CD8-positive, alpha-beta memory T cell (primary cell): Measurements from ENCODE around the gene KCNK7. TPM values are rescaled to one million over a fixed set of nuclear protein-coding genes. Genes with fewer than 3 reads are reported as not detected.
A peak's percentile ranks its signal among the peaks of the same experiment; 100 is the strongest.

Source experiments
- CTCF ChIA-PET: fragments of 350-600 bp; sonication (Branson Sonifier 250); formaldehyde crosslinking; loops from one replicate; lab custom pipeline; 2021; ENCODE audit warnings: antibody characterized with exemption; lab: Charles Lee
- POLR2A ChIA-PET: fragments of 350-600 bp; sonication (Branson Sonifier 250); formaldehyde crosslinking; loops from one replicate; lab custom pipeline; 2021; ENCODE audit warnings: antibody characterized with exemption; lab: Charles Lee
- DNase-seq, 5 donors: peaks; one replicate each; pipeline versions ENCODE4 v3.0.0 to v3.0.0-alpha.2; 2020 to 2022; ENCODE audit warnings: mixed read lengths in 1 of 5
- H3K27ac ChIP-seq: one replicate; pipeline ENCODE4 v1.7.0; 2013; ENCODE audit warnings: low read depth, mild to moderate bottlenecking, low read length, moderate library complexity
- H3K27me3 ChIP-seq: 2 replicates; pipeline ENCODE4 v1.7.0; 2013; ENCODE audit warnings: low read length, mild to moderate bottlenecking; ENCODE audit not compliant: insufficient read depth, poor library complexity, severe bottlenecking
- H3K36me3 ChIP-seq: 2 replicates; pipeline ENCODE4 v1.7.0; 2013; ENCODE audit warnings: mild to moderate bottlenecking, low read length, moderate library complexity; ENCODE audit not compliant: insufficient read depth
- H3K4me1 ChIP-seq: 2 replicates; pipeline ENCODE4 v1.7.0; 2013; ENCODE audit warnings: mild to moderate bottlenecking, low read length, moderate library complexity; ENCODE audit not compliant: insufficient read depth
- H3K4me3 ChIP-seq: 2 replicates; pipeline ENCODE4 v1.7.0; 2013; ENCODE audit warnings: mild to moderate bottlenecking, low read length
- H3K9me3 ChIP-seq: 2 replicates; pipeline ENCODE4 v1.7.0; 2013; ENCODE audit warnings: mild to moderate bottlenecking, low read length
- H3K27ac Mint-ChIP-seq, 8 donors: one replicate each; pipeline ENCODE4 v1.8.0; 2020 to 2021; ENCODE audit warnings: mixed read lengths in 8 of 8, mild to moderate bottlenecking in 6 of 8, inconsistent platforms in 3 of 8, moderate library complexity in 3 of 8
- H3K27me3 Mint-ChIP-seq, 2 donors: one replicate each; pipeline ENCODE4 v1.8.0; 2020 to 2021; ENCODE audit warnings: mixed read lengths in 2 of 2, mild to moderate bottlenecking in 1 of 2, moderate library complexity in 1 of 2
- H3K36me3 Mint-ChIP-seq, 3 donors: one replicate each; pipeline ENCODE4 v1.8.0; 2020 to 2021; ENCODE audit warnings: mixed read lengths in 3 of 3, inconsistent platforms in 1 of 3, mild to moderate bottlenecking in 1 of 3
- H3K4me1 Mint-ChIP-seq, 3 donors: one replicate each; pipeline ENCODE4 v1.8.0; 2020 to 2021; ENCODE audit warnings: mixed read lengths in 3 of 3, inconsistent platforms in 1 of 3, mild to moderate bottlenecking in 1 of 3
- H3K4me3 Mint-ChIP-seq, 7 donors: one replicate each; pipeline ENCODE4 v1.8.0; 2020 to 2021; ENCODE audit warnings: mixed read lengths in 7 of 7, mild to moderate bottlenecking in 6 of 7, moderate library complexity in 4 of 7, inconsistent platforms in 2 of 7
- H3K9me3 Mint-ChIP-seq, 5 donors: one replicate each; pipeline ENCODE4 v1.8.0; 2020 to 2022; ENCODE audit warnings: mixed read lengths in 5 of 5, mild to moderate bottlenecking in 3 of 5, moderate library complexity in 2 of 5, inconsistent platforms in 1 of 5
- polyA plus RNA-seq: library from polyadenylated mRNA; unstranded; fragments of 300-500 nt; fragmentation: Illumina TruSeq; gene quantifications from one replicate; pipeline ENCODE4 v1.2.3, GENCODE V29; 2021
- total RNA-seq, 2 experiments: library from RNA; stranded (reverse); gene quantifications; one replicate each; pipeline ENCODE4 v1.2.3, GENCODE V29; 2021

Gene KCNK7
- total and polyA plus RNA-seq, 3 experiments from 2014 or later: 0.59 to 0.64 TPM; not detected in 1

GRCh38 chr11:65574109-65574810, 21.3 kb downstream of the KCNK7 start:
- H3K9me3 Mint-ChIP-seq: peaks cover 0 to 2% (median 0%) of the 10 kb centered on the region in 5 donors
- ChIA-PET POLR2A (interaction anchor here (1.0 to 2.3 kb wide), 3 partner anchors 16 to 41 kb away, joined by 3 to 9 read pairs (median 7); partner anchors contain the start of genes LTBP3 and PCNX3), CTCF (interaction anchor here (1.0 to 6.5 kb wide), 9 partner anchors 14 to 41 kb away, joined by 3 to 78 read pairs (median 35); partner anchors contain the start of gene PCNX3)
- H3K36me3 Mint-ChIP-seq: peaks cover 0 to 40% (median 6%) of the 10 kb centered on the region in 3 donors
- no peaks in the 10 kb centered on the region for H3K27me3 ChIP-seq
- H3K27ac ChIP-seq: peak overlapping the region; percentile 76
- DNase-seq: peak; percentile 80 to 91 (median 85)
- H3K4me3 ChIP-seq: peak overlapping the region; percentile 87
- peaks cover 60 to 80% (median 67%) of the 10 kb centered on the region in 3 donors for H3K4me1 Mint-ChIP-seq
- no peaks in the 10 kb centered on the region for H3K9me3 ChIP-seq
- H3K36me3 ChIP-seq: no peaks in the 10 kb centered on the region
- H3K4me3 Mint-ChIP-seq: peak overlapping the region; percentile 91 to 99 (median 96)
- H3K27me3 Mint-ChIP-seq: peaks cover 0 to 1% of the 10 kb centered on the region in 2 donors
- H3K4me1 ChIP-seq: peaks cover 64% of the 10 kb centered on the region
- H3K27ac Mint-ChIP-seq: peak overlapping the region; percentile 95 to 100 (median 98)

- no peak for DNase-seq
- Histone ChIP-seq H3K27ac (peak overlapping the region; percentile 62), H3K36me3 (no peaks in the 10 kb centered on the region), H3K4me1 (peaks cover 68% of the 10 kb centered on the region), H3K9me3 (no peaks in the 10 kb centered on the region), H3K4me3 (peak overlapping the region; percentile 72), H3K27me3 (no peaks in the 10 kb centered on the region)
- Mint-ChIP-seq H3K4me3 (peak overlapping the region; percentile 87 to 99 (median 94)), H3K9me3 (peaks cover 0 to 2% (median 0%) of the 10 kb centered on the region in 5 donors), H3K4me1 (peaks cover 64 to 85% (median 72%) of the 10 kb centered on the region in 3 donors), H3K27ac (peak overlapping the region; percentile 82 to 100 (median 94)), H3K27me3 (peaks cover 0 to 1% of the 10 kb centered on the region in 2 donors), H3K36me3 (peaks cover 0 to 38% (median 6%) of the 10 kb centered on the region in 3 donors)
- POLR2A ChIA-PET: interaction anchor here (0.9 to 4.3 kb wide), 5 partner anchors 14 to 41 kb away, joined by 3 to 34 read pairs (median 4); partner anchors contain the start of genes LTBP3, MAP3K11 and PCNX3
- CTCF ChIA-PET: interaction anchor here (1.1 to 5.5 kb wide), 8 partner anchors 9 to 37 kb away, joined by 3 to 78 read pairs (median 10); no protein-coding TSS in a partner anchor
Observed at GRCh38 chr11:65573391-65574079, 22.1 kb downstream of the KCNK7 start.

DNA sequence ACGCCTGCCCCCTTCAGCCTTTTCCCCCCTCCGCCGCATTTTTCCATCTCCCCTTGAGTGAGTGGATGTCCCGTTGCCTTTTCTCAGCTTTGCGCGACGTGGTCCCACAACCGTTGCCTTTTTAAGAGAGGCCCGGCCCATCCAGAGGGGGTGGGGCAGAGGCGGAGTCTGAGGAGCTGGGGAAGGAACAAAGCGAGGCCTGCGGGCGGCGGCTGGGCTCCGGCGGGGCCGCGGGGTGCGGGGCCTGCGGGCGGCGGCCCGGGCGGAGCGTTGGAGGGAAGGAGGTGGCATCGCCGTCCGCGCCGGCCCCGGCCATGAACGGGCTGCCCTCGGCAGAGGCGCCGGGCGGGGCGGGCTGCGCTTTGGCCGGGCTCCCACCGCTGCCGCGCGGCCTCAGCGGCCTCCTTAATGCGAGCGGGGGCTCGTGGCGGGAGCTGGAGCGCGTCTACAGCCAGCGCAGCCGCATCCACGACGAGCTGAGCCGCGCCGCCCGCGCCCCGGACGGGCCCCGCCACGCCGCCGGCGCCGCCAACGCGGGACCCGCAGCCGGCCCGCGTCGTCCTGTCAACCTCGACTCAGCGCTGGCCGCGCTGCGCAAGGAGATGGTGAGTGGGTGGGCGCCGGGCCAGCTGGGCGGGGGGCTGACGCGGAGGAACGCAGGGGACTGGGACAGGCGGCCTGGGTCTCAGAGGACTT, 23.1 kb downstream of the KCNK7 start, which contains the start of gene FAM89B:
FAM89B (plus strand) TSS at position 183 of the 696 bp plus-strand sequence; CDS start at position 315, 132 bp downstream.
- CTCF ChIA-PET: interaction anchor here (0.7 to 5.5 kb wide), 11 partner anchors 10 to 153 kb away, joined by 3 to 78 read pairs (median 5); no protein-coding TSS in a partner anchor
- POLR2A ChIA-PET: interaction anchor here (0.6 to 4.3 kb wide), 15 partner anchors 14 to 1283 kb away, joined by 3 to 34 read pairs (median 3); partner anchors contain the start of genes MAP3K11, NEAT1, PCNX3 and SCYL1

GRCh38 chr11:65571940-65572339, 23.7 kb downstream of the KCNK7 start:
- H3K4me1 Mint-ChIP-seq: peaks cover 59 to 80% (median 70%) of the 10 kb centered on the region in 3 donors
- ChIA-PET CTCF (interaction anchor here (0.7 to 5.5 kb wide), 10 partner anchors 16 to 153 kb away, joined by 3 to 78 read pairs (median 12); partner anchors contain the start of gene PCNX3), POLR2A (interaction anchor here (0.6 to 4.3 kb wide), 12 partner anchors 13 to 1284 kb away, joined by 3 to 34 read pairs (median 4); partner anchors contain the start of genes MAP3K11, NEAT1, PCNX3 and SIPA1)
- H3K36me3 Mint-ChIP-seq: peaks cover 0 to 37% (median 2%) of the 10 kb centered on the region in 3 donors
- Histone ChIP-seq H3K27ac (peak overlapping the region; percentile 43), H3K36me3 (no peaks in the 10 kb centered on the region), H3K9me3 (no peaks in the 10 kb centered on the region), H3K4me1 (peaks cover 68% of the 10 kb centered on the region), H3K27me3 (no peaks in the 10 kb centered on the region), H3K4me3 (peak overlapping the region; percentile 59)
- H3K27ac Mint-ChIP-seq: peak overlapping the region; percentile 96 to 100 (median 100)
- H3K27me3 Mint-ChIP-seq: peaks cover 0 to 1% of the 10 kb centered on the region in 2 donors
- no peak for DNase-seq
- peak overlapping the region; percentile 85 to 99 (median 99) for H3K4me3 Mint-ChIP-seq
- H3K9me3 Mint-ChIP-seq: peaks cover 0 to 2% (median 0%) of the 10 kb centered on the region in 5 donors

More for the DNA sequence above, 23.1 kb downstream of the KCNK7 start, which contains the start of gene FAM89B:
- no peaks in the 10 kb centered on the region for H3K9me3 ChIP-seq
- no peaks in the 10 kb centered on the region for H3K27me3 ChIP-seq
- H3K27ac Mint-ChIP-seq: peak within 1 kb of the TSS; percentile 96 to 100 (median 100)
- peaks cover 68% of the 10 kb centered on the region for H3K4me1 ChIP-seq
- H3K4me3 ChIP-seq: peak within 1 kb of the TSS; percentile 72
- H3K36me3 Mint-ChIP-seq: peaks cover 0 to 37% (median 2%) of the 10 kb centered on the region in 3 donors
- H3K4me1 Mint-ChIP-seq: peaks cover 59 to 82% (median 69%) of the 10 kb centered on the region in 3 donors
- H3K4me3 Mint-ChIP-seq: peak within 1 kb of the TSS; percentile 91 to 99 (median 99)
- peaks cover 0 to 2% (median 0%) of the 10 kb centered on the region in 5 donors for H3K9me3 Mint-ChIP-seq
- peak; percentile 81 to 93 (median 83) for DNase-seq
- no peaks in the 10 kb centered on the region for H3K36me3 ChIP-seq
- peaks cover 0 to 1% of the 10 kb centered on the region in 2 donors for H3K27me3 Mint-ChIP-seq
- H3K27ac ChIP-seq: peak within 1 kb of the TSS; percentile 62

GRCh38 chr11:65571420-65571819, 24.2 kb downstream of the KCNK7 start:
- H3K4me1 Mint-ChIP-seq: peaks cover 59 to 80% (median 76%) of the 10 kb centered on the region in 3 donors
- Histone ChIP-seq H3K4me3 (peak overlapping the region; percentile 59), H3K27ac (peak overlapping the region; percentile 96), H3K9me3 (no peaks in the 10 kb centered on the region), H3K27me3 (no peaks in the 10 kb centered on the region), H3K36me3 (no peaks in the 10 kb centered on the region), H3K4me1 (peaks cover 68% of the 10 kb centered on the region)
- H3K27ac Mint-ChIP-seq: peak overlapping the region; percentile 96 to 100 (median 100)
- peaks cover 0 to 37% (median 2%) of the 10 kb centered on the region in 3 donors for H3K36me3 Mint-ChIP-seq
- CTCF ChIA-PET: interaction anchor here (0.8 to 5.5 kb wide), 9 partner anchors 12 to 152 kb away, joined by 3 to 78 read pairs (median 13); partner anchors contain the start of gene PCNX3
- peak overlapping the region; percentile 85 to 99 (median 99) for H3K4me3 Mint-ChIP-seq
- peaks cover 0 to 1% of the 10 kb centered on the region in 2 donors for H3K27me3 Mint-ChIP-seq
- POLR2A ChIA-PET: interaction anchor here (1.1 to 4.3 kb wide), 5 partner anchors 25 to 146 kb away, joined by 4 to 34 read pairs (median 9); partner anchors contain the start of genes MAP3K11, PCNX3 and SIPA1
- no peak for DNase-seq
- peaks cover 0 to 2% (median 0%) of the 10 kb centered on the region in 5 donors for H3K9me3 Mint-ChIP-seq

GRCh38 chr11:65569973-65570918, 25.4 kb downstream of the KCNK7 start, which contains the start of gene ZNRD2:
TSS of gene ZNRD2 (plus strand) at chr11:65570477. CDS start at chr11:65570492, 15 bp downstream.
- Mint-ChIP-seq H3K4me3 (peak within 1 kb of the TSS; percentile 98 to 99 (median 99)), H3K9me3 (no peaks in the 10 kb centered on the region), H3K36me3 (peaks cover 0 to 34% (median 2%) of the 10 kb centered on the region in 3 donors), H3K4me1 (peaks cover 66 to 86% (median 83%) of the 10 kb centered on the region in 3 donors), H3K27ac (peak within 1 kb of the TSS; percentile 96 to 100 (median 100)), H3K27me3 (peaks cover 0 to 1% of the 10 kb centered on the region in 2 donors)
- Histone ChIP-seq H3K27ac (peak within 1 kb of the TSS; percentile 96), H3K27me3 (no peaks in the 10 kb centered on the region), H3K36me3 (no peaks in the 10 kb centered on the region), H3K4me1 (peaks cover 76% of the 10 kb centered on the region), H3K9me3 (no peaks in the 10 kb centered on the region), H3K4me3 (peak within 1 kb of the TSS; percentile 95)
- DNase-seq: peak; percentile 97 to 99 (median 98)
- CTCF ChIA-PET: interaction anchor here (1.0 to 5.5 kb wide), 9 partner anchors 10 to 290 kb away, joined by 3 to 78 read pairs (median 13); partner anchors contain the start of gene MUS81
- POLR2A ChIA-PET: interaction anchor here (0.6 to 4.3 kb wide), 15 partner anchors 9 to 290 kb away, joined by 3 to 34 read pairs (median 4); partner anchors contain the start of genes MALAT1, MAP3K11, MUS81 and PCNX3
